ENCODE measurements around the gene LINGO1. TPM values are rescaled to one million over a fixed set of nuclear protein-coding genes. Genes with fewer than 3 reads are reported as not detected.

The LINGO1 gene
- total and polyA plus RNA-seq, 9 of the 15 experiments (the other 6 are each of a cell fraction or from before 2014, with no cell fraction given) = 0.07 to 15.3 (median 2.1) TPM

DNA sequence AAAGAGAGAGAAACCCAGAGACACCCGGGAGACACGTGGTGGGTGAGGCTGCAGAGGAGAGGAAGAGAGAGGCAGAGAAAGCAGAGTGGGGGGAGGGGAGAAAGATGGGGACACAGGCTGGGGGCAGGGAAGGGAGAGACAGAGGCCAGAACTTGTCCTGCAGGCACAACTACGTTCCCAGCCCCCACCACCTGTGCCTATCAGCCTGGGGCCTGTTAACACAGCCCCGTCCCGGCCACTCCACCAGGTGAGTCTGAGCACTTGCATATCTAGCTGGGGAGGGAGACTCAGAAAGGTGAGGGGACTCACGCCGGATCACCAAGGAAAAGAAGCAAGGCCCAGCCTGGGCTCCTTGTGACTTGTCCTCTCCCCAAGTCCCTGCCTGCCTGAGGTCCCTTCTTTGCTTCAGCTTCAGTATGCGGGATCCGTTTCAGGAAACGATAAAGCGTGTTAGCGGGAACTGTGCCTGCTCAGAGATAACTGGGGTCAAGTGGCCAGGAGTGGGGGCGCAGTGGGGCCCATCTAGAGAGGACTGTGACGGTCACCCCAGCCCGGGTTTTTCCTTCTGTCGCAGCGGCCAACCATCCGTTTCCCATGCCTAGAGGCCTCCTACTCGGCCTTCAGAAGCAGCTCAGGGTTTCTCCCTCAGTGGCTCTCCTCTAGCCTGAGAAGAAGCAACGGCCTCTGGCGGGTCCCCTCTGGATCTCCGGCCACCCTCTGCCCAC is 10.3 kb downstream of the LINGO1 start (continued):
- TF ChIP-seq CREB1 (IDR thresholded peaks at IDR 0.05) (no peak), CREB1 (CRISPR knock-in tag; IDR thresholded peaks at IDR 0.05) (no peak), ZNF57 (CRISPR knock-in tag; IDR thresholded peaks at IDR 0.05) (no peak), ARID1B (IDR thresholded peaks at IDR 0.05) (peak; percentile 68), MEF2A (IDR thresholded peaks at IDR 0.05; ENCODE audit: control insufficient read depth, low read depth, low read length) (no peak), BHLHE40 (IDR thresholded peaks at IDR 0.05; ENCODE audit: low read length) (no peak), ZNF551 (CRISPR knock-in tag; IDR thresholded peaks at IDR 0.05) (no peak), CTBP1 (IDR thresholded peaks at IDR 0.05; ENCODE audit: borderline replicate concordance) (no peak), BRCA1 (IDR thresholded peaks at IDR 0.05) (no peak), BRCA1 (CRISPR knock-in tag; IDR thresholded peaks at IDR 0.05) (no peak), SUPT5H (IDR thresholded peaks at IDR 0.05) (0 out of 2 replicates have a peak, but pooled peaks have one; percentile 19), HDAC2 (IDR thresholded peaks at IDR 0.05) (no peak), PHTF2 (CRISPR knock-in tag; IDR thresholded peaks at IDR 0.05) (no peak), MEIS2 (IDR thresholded peaks at IDR 0.05; ENCODE audit: partially characterized antibody) (no peak), OTX1 (CRISPR knock-in tag; IDR thresholded peaks at IDR 0.05) (no peak), KLF6 (CRISPR knock-in tag; IDR thresholded peaks at IDR 0.05; ENCODE audit: borderline replicate concordance) (no peak), SIN3A (IDR thresholded peaks at IDR 0.05; ENCODE audit: borderline replicate concordance in 2 of 2, control insufficient read depth in 1 of 2, low read depth in 2 of 2, low read length in 2 of 2) (no peak), GTF2E2 (tag; IDR thresholded peaks at IDR 0.05) (no peak), ZNF347 (CRISPR knock-in tag; IDR thresholded peaks at IDR 0.05; ENCODE audit: low read depth) (no peak)
- TF ChIP-seq, protein P1, sequence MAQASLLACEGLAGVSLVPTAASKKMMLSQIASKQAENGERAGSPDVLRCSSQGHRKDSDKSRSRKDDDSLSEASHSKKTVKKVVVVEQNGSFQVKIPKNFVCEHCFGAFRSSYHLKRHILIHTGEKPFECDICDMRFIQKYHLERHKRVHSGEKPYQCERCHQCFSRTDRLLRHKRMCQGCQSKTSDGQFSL (CRISPR knock-in tag; IDR thresholded peaks at IDR 0.05) = 0 out of 2 replicates have a peak, but pooled peaks have one; percentile 25
- TF ChIP-seq, protein P1 (tag; IDR thresholded peaks at IDR 0.05) = no peak
- TF ChIP-seq, protein P2, sequence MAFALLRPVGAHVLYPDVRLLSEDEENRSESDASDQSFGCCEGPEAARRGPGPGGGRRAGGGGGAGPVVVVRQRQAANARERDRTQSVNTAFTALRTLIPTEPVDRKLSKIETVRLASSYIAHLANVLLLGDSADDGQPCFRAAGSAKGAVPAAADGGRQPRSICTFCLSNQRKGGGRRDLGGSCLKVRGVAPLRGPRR (CRISPR knock-in tag; IDR thresholded peaks at IDR 0.05) = no peak
- TF ChIP-seq, protein P3, sequence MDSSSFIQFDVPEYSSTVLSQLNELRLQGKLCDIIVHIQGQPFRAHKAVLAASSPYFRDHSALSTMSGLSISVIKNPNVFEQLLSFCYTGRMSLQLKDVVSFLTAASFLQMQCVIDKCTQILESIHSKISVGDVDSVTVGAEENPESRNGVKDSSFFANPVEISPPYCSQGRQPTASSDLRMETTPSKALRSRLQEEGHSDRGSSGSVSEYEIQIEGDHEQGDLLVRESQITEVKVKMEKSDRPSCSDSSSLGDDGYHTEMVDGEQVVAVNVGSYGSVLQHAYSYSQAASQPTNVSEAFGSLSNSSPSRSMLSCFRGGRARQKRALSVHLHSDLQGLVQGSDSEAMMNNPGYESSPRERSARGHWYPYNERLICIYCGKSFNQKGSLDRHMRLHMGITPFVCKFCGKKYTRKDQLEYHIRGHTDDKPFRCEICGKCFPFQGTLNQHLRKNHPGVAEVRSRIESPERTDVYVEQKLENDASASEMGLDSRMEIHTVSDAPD (CRISPR knock-in tag; IDR thresholded peaks at IDR 0.05) = no peak
